Left ventricle myocardium inferior (tissue), 1 donor: ENCODE results near the gene SLC43A2. TPM values are rescaled to one million over a fixed set of nuclear protein-coding genes. Genes with fewer than 3 reads are reported as not detected.

Source experiments
- DNase-seq: peaks from one replicate; pipeline ENCODE4 v3.0.0-alpha.2; 2020
- H3K27ac ChIP-seq: fragments of 200-600 bp; replicated peaks from 2 replicates; pipeline ENCODE4 v1.8.0; 2021
- H3K27me3 ChIP-seq: fragments of 200-600 bp; 2 replicates; pipeline ENCODE4 v1.8.0; 2021; ENCODE audit warnings: low read depth
- H3K36me3 ChIP-seq: fragments of 200-600 bp; 2 replicates; pipeline ENCODE4 v1.8.0; 2021
- H3K4me1 ChIP-seq: fragments of 200-600 bp; 2 replicates; pipeline ENCODE4 v1.8.0; 2021
- H3K4me3 ChIP-seq: fragments of 200-600 bp; 2 replicates; pipeline ENCODE4 v1.8.0; 2021; ENCODE audit warnings: mild to moderate bottlenecking, moderate library complexity
- H3K9me3 ChIP-seq: fragments of 200-600 bp; replicated peaks from 2 replicates; pipeline ENCODE4 v1.8.0; 2021
- intact Hi-C: fragments of 100-400 bp; cut with micrococcal nuclease; formaldehyde crosslinking; loops from one replicate; pipeline ENCODE4 v1.11.0; 2022
- total RNA-seq: library from RNA; stranded (reverse); fragmentation: NEBNext Ultra II Directional; extraction: Animal tissue kit (Norgen Biotek cat#: 25700); gene quantifications from one replicate; pipeline ENCODE4 v1.2.1, GENCODE V29; 2021
- TF ChIP-seq, protein P1 (sequence below): fragments of 200-600 bp; IDR thresholded peaks from 2 replicates; pipeline ENCODE4 v1.8.0; 2021; ENCODE audit warnings: antibody characterized with exemption, mild to moderate bottlenecking, borderline replicate concordance
- donor health status: DM: no; HTN: yes; CAD: no; lungs with severe emphysema.

SLC43A2 gene
- total RNA-seq, 1 donor from 2014 or later, result 4.0 TPM

DNA sequence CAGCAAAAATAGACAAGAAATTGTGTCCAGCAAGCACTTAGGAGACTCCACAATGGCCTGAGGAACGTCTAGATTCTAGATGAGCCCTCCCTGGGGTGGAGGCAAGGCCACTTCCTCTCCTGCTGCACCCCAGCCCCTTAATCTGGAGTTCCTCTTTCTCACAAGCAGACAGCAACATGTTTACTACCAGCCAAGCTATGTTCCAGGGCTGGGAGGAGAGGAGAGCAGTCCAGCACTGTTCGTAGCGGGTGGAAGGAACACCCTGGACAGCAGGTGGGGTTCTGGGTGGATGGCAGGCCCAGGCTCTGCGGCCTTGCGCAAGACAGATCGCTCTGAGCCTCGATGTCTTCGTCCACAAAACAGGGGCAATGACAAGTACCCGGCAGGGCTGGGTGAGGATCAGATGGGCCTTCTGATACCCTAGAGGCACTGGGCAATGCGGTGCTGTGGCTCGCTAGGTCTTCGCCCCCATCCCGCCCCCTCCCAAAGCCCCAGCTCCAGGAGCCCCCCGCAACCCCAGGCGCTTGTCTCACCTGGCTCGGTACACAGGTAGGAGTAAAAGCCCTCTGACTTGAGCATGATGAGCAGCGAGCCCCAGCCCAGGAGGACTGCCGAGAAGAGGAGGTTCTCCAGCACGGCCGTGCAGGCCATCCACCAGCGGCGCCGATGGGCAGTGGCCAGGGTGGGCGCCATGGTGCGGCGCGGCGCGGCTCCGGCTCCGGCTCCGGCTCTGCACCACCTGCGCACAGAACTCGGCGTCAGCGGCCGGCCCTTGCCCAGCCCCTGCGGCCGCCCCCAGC is 1.3 kb downstream of the SLC43A2 start:
- H3K4me3 ChIP-seq, result peak overlapping the region; percentile 91
- peaks cover 41% of the 10 kb centered on the region for H3K4me1 ChIP-seq
- H3K9me3 ChIP-seq, result no peaks in the 10 kb centered on the region
- H3K27me3 ChIP-seq, result no peaks in the 10 kb centered on the region
- DNase-seq, result no peak
- intact Hi-C loops, result loop anchor here (10.0 kb wide), 1 partner anchor 53 kb away; no protein-coding TSS in a partner anchor
- TF ChIP-seq, protein P1, sequence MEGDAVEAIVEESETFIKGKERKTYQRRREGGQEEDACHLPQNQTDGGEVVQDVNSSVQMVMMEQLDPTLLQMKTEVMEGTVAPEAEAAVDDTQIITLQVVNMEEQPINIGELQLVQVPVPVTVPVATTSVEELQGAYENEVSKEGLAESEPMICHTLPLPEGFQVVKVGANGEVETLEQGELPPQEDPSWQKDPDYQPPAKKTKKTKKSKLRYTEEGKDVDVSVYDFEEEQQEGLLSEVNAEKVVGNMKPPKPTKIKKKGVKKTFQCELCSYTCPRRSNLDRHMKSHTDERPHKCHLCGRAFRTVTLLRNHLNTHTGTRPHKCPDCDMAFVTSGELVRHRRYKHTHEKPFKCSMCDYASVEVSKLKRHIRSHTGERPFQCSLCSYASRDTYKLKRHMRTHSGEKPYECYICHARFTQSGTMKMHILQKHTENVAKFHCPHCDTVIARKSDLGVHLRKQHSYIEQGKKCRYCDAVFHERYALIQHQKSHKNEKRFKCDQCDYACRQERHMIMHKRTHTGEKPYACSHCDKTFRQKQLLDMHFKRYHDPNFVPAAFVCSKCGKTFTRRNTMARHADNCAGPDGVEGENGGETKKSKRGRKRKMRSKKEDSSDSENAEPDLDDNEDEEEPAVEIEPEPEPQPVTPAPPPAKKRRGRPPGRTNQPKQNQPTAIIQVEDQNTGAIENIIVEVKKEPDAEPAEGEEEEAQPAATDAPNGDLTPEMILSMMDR, result no peak
- H3K36me3 ChIP-seq, result no peaks in the 10 kb centered on the region
- peak overlapping the region; percentile 93 for H3K27ac ChIP-seq

DNA sequence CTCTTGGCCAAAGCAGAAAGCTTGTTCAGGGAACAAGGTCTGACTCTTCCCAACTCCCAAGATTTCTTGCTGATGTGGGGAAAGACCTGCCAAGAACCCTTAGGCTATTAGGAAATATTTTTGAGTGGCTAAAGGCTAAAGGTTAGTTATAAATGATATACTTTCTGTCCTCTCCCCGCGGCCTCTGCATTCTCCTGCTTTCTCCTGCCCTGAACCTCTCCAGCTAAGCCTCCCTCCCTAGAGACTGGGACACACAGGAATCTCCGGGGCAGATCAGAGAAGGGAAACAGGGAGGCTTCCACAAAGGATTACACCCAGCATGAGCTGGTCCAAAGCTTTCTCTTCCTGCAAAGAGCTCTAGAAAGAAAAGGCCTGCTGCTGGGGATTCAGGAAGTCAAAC is 2.3 kb downstream of the SLC43A2 start:
- H3K4me1 ChIP-seq, result peaks cover 41% of the 10 kb centered on the region
- no peaks in the 10 kb centered on the region for H3K27me3 ChIP-seq
- intact Hi-C loops, result loop anchor here (10.0 kb wide), 1 partner anchor 52 kb away; no protein-coding TSS in a partner anchor
- TF ChIP-seq, protein P1, result no peak
- peak overlapping the region; percentile 93 for H3K27ac ChIP-seq
- peak overlapping the region; percentile 91 for H3K4me3 ChIP-seq
- H3K9me3 ChIP-seq, result no peaks in the 10 kb centered on the region
- DNase-seq, result no peak
- no peaks in the 10 kb centered on the region for H3K36me3 ChIP-seq

DNA sequence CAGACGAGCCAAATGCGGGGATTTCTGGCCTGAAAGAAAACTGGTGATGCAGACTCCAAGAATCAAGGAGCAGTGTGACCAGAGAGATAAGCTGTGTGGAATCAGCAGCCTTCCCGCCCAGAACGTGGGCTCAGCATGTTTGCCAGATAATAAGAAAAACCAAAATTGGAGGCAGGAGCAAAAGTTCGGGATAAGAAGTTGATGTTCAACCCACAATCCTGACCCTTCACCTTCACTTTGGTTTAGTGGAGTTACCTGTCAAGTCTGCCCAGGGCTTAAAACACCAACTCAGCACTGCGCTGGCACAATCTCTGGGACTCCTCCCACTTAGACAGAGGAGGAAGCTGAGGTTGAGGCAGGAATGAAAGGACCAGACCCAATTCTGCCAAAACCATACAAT is 3.1 kb downstream of the SLC43A2 start:
- intact Hi-C loops, result loop anchor here (10.0 kb wide), 1 partner anchor 51 kb away; no protein-coding TSS in a partner anchor
- H3K4me1 ChIP-seq, result peaks cover 41% of the 10 kb centered on the region
- no peaks in the 10 kb centered on the region for H3K36me3 ChIP-seq
- H3K27ac ChIP-seq, result no peak overlapping the region
- H3K9me3 ChIP-seq, result no peaks in the 10 kb centered on the region
- H3K4me3 ChIP-seq, result no peak overlapping the region
- no peak for DNase-seq
- TF ChIP-seq, protein P1, result no peak
- no peaks in the 10 kb centered on the region for H3K27me3 ChIP-seq

DNA sequence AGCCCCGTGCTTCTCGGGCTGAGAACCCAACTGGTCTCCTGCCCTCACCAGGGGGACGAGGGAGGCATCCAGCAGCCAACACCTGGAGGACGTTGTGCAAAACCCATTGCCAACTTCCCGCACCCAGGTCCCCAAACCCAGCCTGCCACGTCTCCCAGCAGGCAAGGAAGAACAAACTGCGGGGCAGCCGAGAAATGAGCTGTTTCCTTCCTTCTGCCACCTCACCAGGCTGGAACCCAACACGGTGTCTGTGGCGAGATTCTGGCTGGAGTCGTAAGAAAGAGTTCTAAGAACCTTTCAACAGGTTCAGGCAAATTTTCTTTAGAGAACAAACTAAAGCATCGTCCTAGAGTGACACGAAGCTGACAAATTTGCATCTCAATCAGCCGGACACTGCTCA is 3.6 kb downstream of the SLC43A2 start:
- H3K36me3 ChIP-seq, result no peaks in the 10 kb centered on the region
- no peak for DNase-seq
- H3K27ac ChIP-seq, result no peak overlapping the region
- intact Hi-C loops, result loop anchor here (10.0 kb wide), 1 partner anchor 50 kb away; no protein-coding TSS in a partner anchor
- H3K9me3 ChIP-seq, result no peaks in the 10 kb centered on the region
- H3K27me3 ChIP-seq, result no peaks in the 10 kb centered on the region
- TF ChIP-seq, protein P1, result no peak
- no peak overlapping the region for H3K4me3 ChIP-seq
- peaks cover 39% of the 10 kb centered on the region for H3K4me1 ChIP-seq

DNA sequence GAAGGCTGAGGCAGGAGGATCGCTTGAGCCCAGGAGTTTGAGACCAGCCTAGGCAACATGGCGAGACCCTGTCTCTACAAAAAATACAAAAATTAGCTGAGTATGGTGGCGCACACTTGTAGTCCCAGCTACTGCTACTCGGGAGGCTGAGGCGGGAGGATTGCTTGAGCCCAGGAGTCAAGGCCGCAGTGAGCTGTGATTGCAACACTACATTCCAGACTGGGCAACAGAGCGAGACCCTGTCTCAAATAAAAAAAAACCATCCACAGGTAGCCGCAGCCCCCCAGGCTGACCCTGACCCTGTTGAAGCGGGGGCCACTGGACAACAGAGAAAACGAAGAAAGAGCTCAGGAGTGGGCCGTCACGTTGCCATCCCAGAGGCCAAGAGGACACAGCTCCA is 4.0 kb downstream of the SLC43A2 start:
- Histone ChIP-seq H3K4me1 (peaks cover 35% of the 10 kb centered on the region), H3K27ac (no peak overlapping the region), H3K27me3 (no peaks in the 10 kb centered on the region), H3K4me3 (no peak overlapping the region), H3K36me3 (no peaks in the 10 kb centered on the region), H3K9me3 (no peaks in the 10 kb centered on the region)
- TF ChIP-seq, protein P1, result no peak
- intact Hi-C loops, result loop anchor here (10.0 kb wide), 1 partner anchor 50 kb away; no protein-coding TSS in a partner anchor
- no peak for DNase-seq
